PC-3 (cell line): ENCODE results near the gene CD44.

Experiments used
- EZH2 ChIP-seq: fragments of 300-600 bp; sonication (generic); IDR thresholded peaks from one replicate; pipeline ENCODE4 v1.6.1; 2017; ENCODE audit warnings: antibody characterized with exemption, mild to moderate bottlenecking, low read length; ENCODE audit not compliant: unreplicated experiment
- EZH2phosphoT487 ChIP-seq: fragments of 300-600 bp; sonication (generic); IDR thresholded peaks from 2 replicates; pipeline ENCODE4 v1.6.1; 2018; ENCODE audit warnings: mild to moderate bottlenecking, antibody characterized with exemption, low read length, borderline replicate concordance
- TF ChIP-seq, protein P1 (sequence below): fragments of 300-600 bp; sonication (generic); conservative IDR thresholded peaks from 2 replicates; pipeline ENCODE4 v1.5.1; 2017; ENCODE audit warnings: antibody characterized with exemption, low read depth, mild to moderate bottlenecking, low read length

DNA sequence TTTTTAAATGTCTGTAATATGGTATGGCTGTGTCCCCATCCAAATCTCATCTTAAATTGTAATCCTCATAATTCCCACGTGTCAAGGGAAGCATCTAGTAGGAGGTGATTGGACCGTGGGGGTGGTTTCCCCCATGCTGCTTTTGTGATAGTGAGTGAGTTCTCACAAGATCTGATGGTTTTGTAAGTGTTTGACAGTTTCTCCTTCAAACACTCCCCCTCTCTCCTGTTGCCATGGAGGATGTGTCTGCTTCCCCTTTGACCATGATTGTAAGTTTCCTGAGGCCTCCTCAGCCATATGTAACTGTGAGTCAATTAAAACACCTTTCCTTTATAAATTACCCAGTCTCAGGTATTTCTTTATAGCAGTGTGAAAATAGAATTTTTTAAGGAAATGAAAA, 31.1 kb upstream of the CD44 start:
- TF ChIP-seq, protein P1, sequence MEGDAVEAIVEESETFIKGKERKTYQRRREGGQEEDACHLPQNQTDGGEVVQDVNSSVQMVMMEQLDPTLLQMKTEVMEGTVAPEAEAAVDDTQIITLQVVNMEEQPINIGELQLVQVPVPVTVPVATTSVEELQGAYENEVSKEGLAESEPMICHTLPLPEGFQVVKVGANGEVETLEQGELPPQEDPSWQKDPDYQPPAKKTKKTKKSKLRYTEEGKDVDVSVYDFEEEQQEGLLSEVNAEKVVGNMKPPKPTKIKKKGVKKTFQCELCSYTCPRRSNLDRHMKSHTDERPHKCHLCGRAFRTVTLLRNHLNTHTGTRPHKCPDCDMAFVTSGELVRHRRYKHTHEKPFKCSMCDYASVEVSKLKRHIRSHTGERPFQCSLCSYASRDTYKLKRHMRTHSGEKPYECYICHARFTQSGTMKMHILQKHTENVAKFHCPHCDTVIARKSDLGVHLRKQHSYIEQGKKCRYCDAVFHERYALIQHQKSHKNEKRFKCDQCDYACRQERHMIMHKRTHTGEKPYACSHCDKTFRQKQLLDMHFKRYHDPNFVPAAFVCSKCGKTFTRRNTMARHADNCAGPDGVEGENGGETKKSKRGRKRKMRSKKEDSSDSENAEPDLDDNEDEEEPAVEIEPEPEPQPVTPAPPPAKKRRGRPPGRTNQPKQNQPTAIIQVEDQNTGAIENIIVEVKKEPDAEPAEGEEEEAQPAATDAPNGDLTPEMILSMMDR, result no peak
- TF ChIP-seq EZH2 (no peak), EZH2phosphoT487 (no peak)
